ENCODE data around the gene AKAP17A.

GRCh38 chrX:1582686-1583437 lies 8.5 kb upstream of the AKAP17A start:
- TF ChIP-seq EZH2 (IDR thresholded peaks at IDR 0.05; ENCODE audit: borderline replicate concordance, insufficient read depth, low read length, poor library complexity, severe bottlenecking) (no peak), RAD21 (conservative IDR thresholded peaks at IDR 0.05) (no peak)

All from neural cell (in vitro differentiated cells).